ENCODE results near the gene SHROOM4.

SHROOM4 gene

DNA sequence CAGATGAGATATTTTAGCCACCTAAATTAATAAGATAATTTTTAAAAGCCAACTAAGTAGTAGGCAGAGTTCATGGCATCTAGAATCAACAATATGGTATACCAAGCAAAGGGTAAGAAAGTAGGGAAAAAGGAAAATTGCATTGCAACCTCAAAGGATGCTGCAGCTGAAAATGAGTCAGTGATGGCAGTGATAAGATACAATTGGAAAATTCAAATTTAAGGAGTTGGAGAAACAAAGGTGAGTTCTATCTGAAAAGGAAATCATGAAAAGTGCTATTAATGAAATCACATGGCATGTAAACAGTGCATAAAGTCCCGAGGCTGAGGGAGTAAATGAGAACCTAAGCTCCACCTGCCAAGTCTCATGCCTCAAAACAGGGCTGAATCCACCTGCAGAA, 33.9 kb downstream of the SHROOM4 start:
- no peak for DNase-seq (ENCODE audit: low read depth)

DNA sequence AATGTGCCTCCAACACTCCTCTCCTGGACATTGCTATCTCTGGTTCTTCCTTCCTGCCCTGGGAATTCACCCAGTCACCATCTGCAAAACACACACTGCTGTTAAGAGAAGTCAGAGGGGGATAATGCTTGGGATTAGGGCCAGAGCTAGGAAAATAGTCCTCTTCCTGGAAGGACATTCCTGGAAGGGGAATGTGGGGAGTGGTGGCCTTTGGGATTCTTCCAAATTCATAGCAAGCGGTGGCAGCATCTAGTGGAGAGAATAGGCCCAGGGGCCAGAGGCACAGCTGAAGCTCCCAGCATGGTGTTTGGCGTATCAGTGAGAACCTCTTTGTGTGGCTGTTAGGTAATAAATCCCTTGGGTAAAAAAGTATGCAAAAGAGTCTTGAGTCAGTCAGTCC, 34.3 kb downstream of the SHROOM4 start:
- peak; percentile 25 for DNase-seq (ENCODE audit: low read depth)

DNA sequence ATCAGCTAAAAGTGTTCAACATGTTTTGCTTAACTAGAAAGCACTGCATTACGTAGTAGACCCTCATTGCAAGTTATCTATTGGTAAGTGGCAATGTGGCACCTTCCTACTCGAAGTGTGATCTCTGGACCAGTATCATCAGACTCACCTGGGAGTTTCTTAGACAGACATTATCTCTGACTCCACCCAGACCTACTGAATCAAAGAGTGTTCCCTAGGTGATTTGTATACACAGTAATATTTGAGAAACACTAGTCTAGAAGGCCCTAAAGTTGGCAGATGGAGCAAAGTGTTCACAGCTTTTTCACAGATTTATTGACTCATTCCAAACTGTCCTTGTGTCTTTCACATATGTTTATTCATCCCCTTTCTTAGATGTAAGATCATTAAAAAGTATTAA, 35.7 kb downstream of the SHROOM4 start:
- DNase-seq (ENCODE audit: low read depth): no peak

- DNase-seq (ENCODE audit: low read depth): no peak
Observed at GRCh38 chrX:50776248-50776647, 37.7 kb downstream of the SHROOM4 start.

GRCh38 chrX:50771382-50771781, 42.6 kb downstream of the SHROOM4 start:
- no peak for DNase-seq (ENCODE audit: low read depth)

DNA sequence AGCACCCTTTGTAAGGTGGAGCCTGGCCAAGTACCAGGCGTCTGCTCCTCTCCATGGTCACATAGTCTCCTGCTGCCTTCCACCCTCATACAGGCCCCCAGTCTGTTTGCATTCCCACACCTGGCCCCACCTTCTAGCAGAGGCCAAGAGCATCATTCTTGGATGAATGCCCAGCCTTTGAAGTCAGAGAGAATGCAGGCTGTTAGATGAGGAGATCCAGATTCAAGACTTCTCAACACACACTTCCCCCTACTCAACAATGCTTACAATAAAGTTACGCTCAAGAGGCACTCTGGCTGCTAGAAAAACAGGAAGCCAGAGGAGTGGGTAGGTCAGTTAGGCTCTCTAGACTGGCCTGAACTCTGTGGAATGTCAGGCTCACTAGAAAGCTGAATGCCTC, 43.3 kb downstream of the SHROOM4 start:
- no peak for DNase-seq (ENCODE audit: low read depth)

- no peak for DNase-seq (ENCODE audit: low read depth)
Observed at GRCh38 chrX:50769389-50770063, 44.5 kb downstream of the SHROOM4 start.

DNA sequence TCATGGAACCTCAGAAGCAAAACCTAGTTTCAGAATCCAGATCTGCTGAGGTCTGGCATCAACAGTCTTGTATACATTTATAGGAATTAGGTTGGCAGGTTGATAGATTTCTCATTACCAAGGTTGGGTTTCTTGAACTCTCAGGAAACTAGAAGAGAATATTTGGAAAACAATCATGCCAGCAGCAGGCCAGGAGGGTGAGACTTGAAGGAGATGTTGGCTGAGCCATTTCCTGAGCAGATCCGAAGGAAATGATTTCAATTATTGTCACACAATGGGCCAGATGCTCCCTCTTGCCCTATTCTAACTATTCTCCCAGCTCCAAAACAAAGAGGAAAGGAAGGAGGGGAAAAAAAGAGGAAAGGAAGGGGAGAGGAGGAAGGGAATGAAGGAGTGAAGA, 45.2 kb downstream of the SHROOM4 start:
- DNase-seq (ENCODE audit: low read depth): no peak

DNA sequence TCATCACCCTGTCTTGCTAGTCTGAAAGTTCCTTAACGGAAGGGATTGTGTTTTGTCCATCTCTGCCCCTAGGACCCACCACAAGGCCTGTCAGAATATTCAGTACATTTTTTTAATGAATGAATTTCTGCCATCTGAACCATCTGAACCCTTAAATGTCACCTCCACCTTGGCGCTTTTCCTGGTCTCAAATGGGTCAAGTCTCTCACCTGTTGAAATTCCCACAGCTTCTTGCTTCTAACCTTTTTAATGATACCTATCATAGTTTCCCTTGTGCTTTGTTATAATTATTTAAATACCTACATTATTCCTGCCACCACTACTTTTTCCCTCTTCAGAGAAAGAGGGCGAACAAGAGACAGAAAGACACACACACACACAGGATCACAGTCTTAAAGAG, 48.0 kb downstream of the SHROOM4 start:
- no peak for DNase-seq (ENCODE audit: low read depth)

DNA sequence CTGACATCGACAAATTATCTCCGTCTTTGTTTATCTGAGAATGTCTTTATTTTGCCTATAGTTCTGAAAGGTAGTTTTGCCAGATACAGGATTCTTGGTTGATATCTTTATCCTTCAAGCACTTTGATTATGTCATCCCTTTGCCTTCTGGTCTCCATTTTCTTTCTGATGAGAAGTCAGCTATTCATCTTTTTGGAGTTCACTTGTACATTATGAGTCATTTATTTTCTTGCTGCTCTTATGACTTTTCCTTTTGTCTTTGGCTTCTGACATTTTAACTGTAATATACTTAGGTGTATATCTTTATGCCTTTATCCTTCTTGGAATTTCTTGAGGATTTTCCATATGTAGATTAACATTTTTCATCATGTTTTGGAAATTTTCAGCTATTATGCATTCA, 51.4 kb downstream of the SHROOM4 start:
- no peak for DNase-seq (ENCODE audit: low read depth)

DNA sequence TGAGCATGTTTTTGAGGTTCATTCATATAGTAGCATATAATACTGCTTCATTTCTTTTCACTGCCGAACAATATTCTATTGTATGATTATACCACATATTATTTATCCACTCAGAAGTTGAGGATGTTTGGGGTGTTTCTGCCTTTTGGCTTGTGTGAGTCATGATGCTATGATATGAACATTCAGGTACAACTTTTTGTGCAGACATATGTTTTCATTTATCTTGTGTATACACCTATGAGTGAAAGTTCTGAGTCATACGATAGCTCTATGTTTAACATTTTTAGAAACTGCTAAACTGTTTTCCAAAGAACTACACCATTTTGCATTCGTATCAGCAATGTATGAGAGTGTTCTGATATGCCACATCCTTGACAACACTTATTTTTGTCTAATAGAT, 57.7 kb downstream of the SHROOM4 start:
- DNase-seq (ENCODE audit: low read depth): no peak

DNA sequence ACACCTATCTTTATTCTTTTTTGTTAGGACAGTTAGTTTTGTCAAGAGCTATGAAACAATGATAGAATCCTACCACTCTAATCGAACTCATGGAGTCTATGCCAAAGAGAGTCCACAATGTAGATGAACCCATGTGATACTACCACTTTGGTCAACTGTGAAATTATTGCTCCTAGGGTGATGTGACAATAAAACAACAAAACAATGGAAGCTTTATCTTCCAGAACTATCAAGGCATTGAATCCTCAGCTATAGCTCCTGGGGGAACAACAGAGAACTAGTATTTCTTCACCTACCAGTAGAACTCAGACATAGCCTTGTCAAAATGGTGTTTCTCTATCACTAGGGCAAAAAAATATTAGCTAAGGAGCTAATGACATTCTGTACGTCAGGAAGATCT, 62.9 kb downstream of the SHROOM4 start:
- no peak for DNase-seq (ENCODE audit: low read depth)

DNA sequence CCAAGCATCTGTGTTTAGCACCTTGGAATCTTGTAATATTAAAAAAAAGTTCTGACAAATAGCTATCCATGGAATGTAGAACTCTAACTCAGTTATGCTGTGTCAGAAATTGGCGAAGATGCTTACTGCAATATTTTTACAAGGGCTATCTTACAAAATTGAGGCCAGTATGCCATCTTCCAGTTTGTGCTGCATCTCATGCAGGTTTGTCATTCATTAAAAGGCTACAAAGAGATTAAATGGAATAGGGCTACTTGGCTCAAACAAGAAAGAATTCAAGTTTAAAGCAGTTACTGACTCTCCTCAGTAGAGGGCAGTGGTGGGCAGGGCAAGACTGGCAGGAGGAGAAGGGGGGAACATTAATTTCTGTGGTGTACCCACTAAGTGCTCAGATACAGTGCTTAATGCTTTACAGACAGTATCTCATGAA, 66.5 kb downstream of the SHROOM4 start:
- DNase-seq (ENCODE audit: low read depth): peak; percentile 41

DNA sequence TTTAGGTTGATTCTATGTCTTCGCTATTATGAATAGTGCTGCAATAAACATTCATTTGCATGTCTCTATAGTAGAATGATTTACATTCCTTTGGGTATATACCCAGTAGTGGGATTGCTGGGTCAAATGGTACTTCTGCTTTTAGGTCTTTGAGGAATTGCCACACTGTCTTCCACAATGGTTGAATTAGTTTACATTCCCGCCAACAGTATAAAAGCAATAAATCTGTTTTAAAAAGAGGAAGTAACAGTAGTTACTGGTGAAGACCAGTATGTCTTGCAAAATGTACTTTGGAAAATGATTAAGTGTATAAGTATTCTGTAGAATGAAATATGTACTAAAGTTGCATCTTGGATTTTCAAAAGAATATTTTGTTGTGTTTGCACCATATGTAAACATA, 77.3 kb downstream of the SHROOM4 start:
- no peak for DNase-seq (ENCODE audit: low read depth)

DNA sequence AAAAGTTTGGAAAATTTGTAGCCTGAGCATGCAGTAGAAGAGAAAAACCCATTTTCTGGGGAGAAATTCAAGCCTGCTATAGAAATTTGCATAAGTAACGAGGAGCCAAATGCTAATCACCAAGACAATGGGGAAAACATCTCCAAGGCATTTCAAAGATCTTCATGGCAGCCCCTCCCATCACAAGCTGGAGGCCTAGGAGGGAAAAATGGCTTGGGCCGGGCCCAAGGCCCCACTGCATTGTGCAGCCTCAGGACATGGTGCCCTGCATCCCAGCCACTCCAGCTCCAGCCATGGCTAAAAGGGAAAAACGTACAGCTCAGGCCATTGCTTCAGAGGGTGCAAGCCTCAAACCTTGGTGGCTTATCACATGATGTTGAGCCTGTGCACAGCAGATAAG, 87.7 kb downstream of the SHROOM4 start:
- DNase-seq (ENCODE audit: low read depth): no peak

GRCh38 chrX:50725310-50725709, 88.7 kb downstream of the SHROOM4 start:
- no peak for DNase-seq (ENCODE audit: low read depth)

DNA sequence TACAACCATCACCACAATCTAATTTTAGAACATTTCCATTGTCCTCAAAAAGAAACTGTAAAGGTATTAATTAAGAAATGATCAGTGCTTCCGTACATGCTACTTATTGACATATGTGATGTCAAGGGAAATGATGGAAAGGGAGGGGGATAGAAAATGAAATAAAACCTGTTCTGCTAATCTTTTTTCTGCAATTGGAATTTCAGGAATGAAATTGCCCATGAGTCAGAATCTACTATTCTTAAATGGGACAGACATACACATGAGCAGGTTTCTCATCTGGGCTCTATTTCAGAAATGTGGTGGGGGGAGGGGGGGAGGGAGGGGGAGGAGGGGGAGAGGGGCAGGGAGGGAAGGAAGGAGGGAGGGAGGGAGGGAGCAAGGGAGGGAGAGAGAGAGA, 91.0 kb downstream of the SHROOM4 start:
- DNase-seq (ENCODE audit: low read depth): peak; percentile 1

DNA sequence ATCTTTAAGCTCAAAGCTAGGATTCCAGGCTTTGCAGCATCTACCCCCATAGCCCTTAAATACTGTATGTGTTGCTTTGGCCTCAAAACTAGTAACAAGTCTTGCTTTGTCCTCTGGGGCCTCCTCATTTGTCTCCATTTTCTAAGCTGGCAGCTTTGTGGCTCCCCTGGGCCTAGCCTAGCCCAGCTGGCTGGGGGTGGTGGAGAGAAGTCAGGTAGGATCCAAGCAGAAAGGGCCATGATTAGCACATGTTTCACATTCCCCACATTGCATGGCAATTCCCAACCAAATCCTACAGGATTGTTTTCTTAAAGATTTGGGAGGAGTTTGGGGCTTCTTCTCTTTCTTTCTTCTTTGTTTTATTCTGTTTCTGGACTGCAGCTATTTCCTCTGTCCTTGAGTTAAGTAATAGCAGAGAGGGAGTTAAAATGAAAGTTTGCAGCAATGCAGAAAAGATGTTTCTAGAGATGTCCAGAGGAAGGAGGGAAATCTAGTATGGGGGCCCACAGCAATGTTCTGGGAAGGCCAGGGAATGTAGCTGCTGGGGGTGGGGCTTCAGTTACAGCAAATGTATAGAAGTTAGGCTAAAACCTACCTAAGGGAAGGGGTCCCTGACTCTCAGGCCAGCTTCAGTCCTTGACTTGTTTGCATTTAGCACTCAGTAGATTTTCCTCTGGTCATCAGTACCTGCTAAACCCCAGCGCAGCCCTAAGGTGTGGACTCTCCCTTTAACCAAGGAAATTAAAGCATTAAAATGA, 92.1 kb downstream of the SHROOM4 start:
- DNase-seq (ENCODE audit: low read depth): peak; percentile 22

GRCh38 chrX:50719614-50720013, 94.4 kb downstream of the SHROOM4 start:
- no peak for DNase-seq (ENCODE audit: low read depth)

DNA sequence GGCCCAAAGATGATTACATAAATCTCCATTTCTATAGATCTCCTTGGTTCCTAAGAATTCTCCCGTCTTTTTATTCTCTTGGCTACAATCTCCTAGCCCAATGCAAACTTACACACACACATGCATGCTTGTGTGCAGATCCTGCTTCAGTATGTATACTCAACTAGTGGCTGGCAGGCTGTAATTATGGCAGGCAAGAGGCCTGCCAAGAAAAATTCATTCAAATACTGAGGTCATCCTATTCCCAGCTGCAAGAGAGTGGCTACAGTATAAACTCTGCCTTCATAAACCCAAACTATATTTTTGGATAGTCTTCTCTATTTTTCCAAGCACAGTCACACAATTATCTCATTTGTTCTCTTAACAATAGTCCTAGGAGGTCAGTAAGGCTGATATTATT, 95.2 kb downstream of the SHROOM4 start:
- no peak for DNase-seq (ENCODE audit: low read depth)

- DNase-seq (ENCODE audit: low read depth): no peak
Observed at GRCh38 chrX:50716706-50717105, 97.3 kb downstream of the SHROOM4 start.

DNA sequence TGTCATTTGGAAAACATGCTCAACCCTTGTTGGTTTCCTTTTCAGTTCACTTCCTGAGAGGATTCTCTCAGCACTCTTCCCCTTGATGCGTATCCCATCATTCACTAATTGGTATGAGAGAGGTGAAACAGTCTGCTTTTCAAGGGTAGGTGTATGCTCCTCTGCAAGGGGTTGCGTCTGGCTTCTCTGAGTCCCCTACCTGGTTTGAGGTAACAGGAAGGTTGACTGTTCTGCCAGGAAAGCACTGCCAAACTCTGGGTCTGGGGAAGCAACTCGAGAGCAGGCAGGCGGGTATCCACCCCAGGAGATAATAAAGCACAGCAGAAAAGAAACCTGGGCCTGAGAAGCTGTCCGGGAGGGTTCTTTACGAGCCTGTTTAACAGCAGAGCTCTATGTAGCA, 101.2 kb downstream of the SHROOM4 start:
- no peak for DNase-seq (ENCODE audit: low read depth)

GRCh38 chrX:50711907-50712306, 102.1 kb downstream of the SHROOM4 start:
- DNase-seq (ENCODE audit: low read depth): no peak
